ENCODE measurements around the gene SOX12.

SOX12 gene

DNA sequence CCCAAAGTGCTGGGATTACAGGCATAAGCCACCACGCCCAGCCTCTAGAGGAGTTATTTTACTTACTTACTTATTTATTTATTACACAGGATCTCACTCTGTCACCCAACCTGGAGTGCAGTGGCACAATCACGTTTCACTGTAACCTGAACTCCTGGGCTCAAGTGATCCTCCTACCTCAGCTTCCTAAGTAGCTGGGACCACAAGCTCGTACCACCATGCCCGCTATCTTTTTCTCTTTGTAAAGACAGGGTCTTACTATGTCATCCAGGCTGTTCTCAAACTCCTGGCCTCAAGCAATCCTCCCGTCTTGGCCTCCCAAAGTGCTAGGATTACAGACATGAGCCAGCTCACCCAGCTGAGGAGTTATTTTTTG lies 53.6 kb downstream of the SOX12 start:
- no peak overlapping the region for H3K27ac ChIP-seq
- no peak for DNase-seq
- no peaks in the 10 kb centered on the region for H3K27me3 ChIP-seq (replicated peaks)
- in situ Hi-C loops (cut with HindIII; ENCODE audit: low pct_ligation_motif_present, low sequenced_read_pairs), result no loop called here
- H3K36me3 ChIP-seq (replicated peaks), result no peaks in the 10 kb centered on the region
- no peak overlapping the region for H3K4me3 ChIP-seq (ENCODE audit: low read depth, low read length)
- TF ChIP-seq CTCF (IDR thresholded peaks at IDR 0.05; ENCODE audit: low read depth, low read length, missing control alignments), result no peak
